H1 (cell line): ENCODE results near the gene POLR3GL. TPM values are rescaled to one million over a fixed set of nuclear protein-coding genes. Genes with fewer than 3 reads are reported as not detected.

Experiments used
- CTCF ChIA-PET: fragments of 300-600 bp; sonication (Branson Sonifier 250); formaldehyde crosslinking; loops from one replicate; lab custom pipeline; 2021; ENCODE audit not compliant: partially characterized antibody; lab: Charles Lee
- POLR2A ChIA-PET: fragments of 300-600 bp; sonication (Branson Sonifier 250); formaldehyde crosslinking; loops from one replicate; lab custom pipeline; 2021; ENCODE audit warnings: inconsistent platforms; ENCODE audit not compliant: partially characterized antibody; lab: Charles Lee
- DNase-seq, 2 experiments: peaks; one replicate each; pipeline versions ENCODE4 v3.0.0 to v3.0.0-alpha.2; 2010 to 2022; ENCODE audit warnings: low spot score in 2 of 2, low read depth in 1 of 2, mixed read lengths in 1 of 2
- FAIRE-seq: peaks from 2 replicates; lab custom pipeline; 2011; peaks lifted over from hg19 to GRCh38; lab: Jason Lieb, UNC
- H2AFZ ChIP-seq: 2 replicates; pipeline ENCODE4 v1.8.1; 2012; ENCODE audit warnings: low read length, inconsistent platforms
- H2AK5ac ChIP-seq: 2 replicates; pipeline ENCODE4 v1.6.1; 2013; ENCODE audit warnings: low read depth, low read length
- H2BK120ac ChIP-seq: replicated peaks from 2 replicates; pipeline ENCODE3; 2013; ENCODE audit warnings: low read depth, low read length, inconsistent platforms
- H2BK12ac ChIP-seq: 2 replicates; pipeline ENCODE4 v1.6.1; 2013; ENCODE audit warnings: low read depth, low read length
- H2BK15ac ChIP-seq: 2 replicates; pipeline ENCODE4 v1.6.1; 2013; ENCODE audit warnings: low read length
- H2BK20ac ChIP-seq: 2 replicates; pipeline ENCODE4 v1.6.1; 2013; ENCODE audit warnings: low read length
- H2BK5ac ChIP-seq: 2 replicates; pipeline ENCODE4 v1.6.1; 2013; ENCODE audit warnings: low read depth, low read length
- H3K14ac ChIP-seq: 2 replicates; pipeline ENCODE4 v1.6.1; 2013; ENCODE audit warnings: inconsistent platforms; ENCODE audit not compliant: insufficient read length
- H3K18ac ChIP-seq: 2 replicates; pipeline ENCODE4 v1.6.1; 2013; ENCODE audit warnings: low read length; ENCODE audit errors: extremely low read depth
- H3K23ac ChIP-seq: 2 replicates; pipeline ENCODE4 v1.6.1; 2013; ENCODE audit warnings: inconsistent platforms; ENCODE audit not compliant: insufficient read length
- H3K23me2 ChIP-seq: 2 replicates; pipeline ENCODE4 v1.6.1; 2013; ENCODE audit warnings: low read depth, low read length
- H3K27ac ChIP-seq: 2 replicates; pipeline ENCODE4 v1.6.1; 2011; ENCODE audit warnings: low read depth, low read length, inconsistent platforms
- H3K27me3 ChIP-seq, 4 experiments: replicated peaks in 1 of 4; 1 replicate in 1 of 4; 2 replicates in 3 of 4; pipeline versions ENCODE4 v1.6.1 to v1.8.1; 2011 to 2013; ENCODE audit warnings: low read length in 3 of 4, mild to moderate bottlenecking in 3 of 4, inconsistent platforms in 2 of 4, mixed read lengths in 2 of 4, moderate library complexity in 1 of 4; ENCODE audit not compliant: control insufficient read depth in 3 of 4, insufficient read depth in 3 of 4; ENCODE audit errors: extremely low read depth in 1 of 4
- H3K36me3 ChIP-seq, 4 experiments: 2 replicates each; pipeline versions ENCODE4 v1.6.1 to v1.8.1; 2011 to 2013; ENCODE audit warnings: mild to moderate bottlenecking in 4 of 4, low read length in 3 of 4, moderate library complexity in 2 of 4, control low read depth in 1 of 4, inconsistent platforms in 1 of 4; ENCODE audit not compliant: insufficient read depth in 4 of 4, control insufficient read depth in 2 of 4
- H3K4ac ChIP-seq: replicated peaks from 2 replicates; pipeline ENCODE3; 2013; ENCODE audit warnings: low read length, low read depth, mixed read lengths, inconsistent platforms; ENCODE audit not compliant: insufficient read length
- H3K4me1 ChIP-seq, 4 experiments: replicated peaks in 1 of 4; 1 replicate in 1 of 4; 2 replicates in 3 of 4; pipeline versions ENCODE4 v1.6.1 to v1.8.1; 2011 to 2013; ENCODE audit warnings: low read length in 3 of 4, inconsistent platforms in 2 of 4, mixed read lengths in 1 of 4; ENCODE audit not compliant: insufficient read depth in 4 of 4, control insufficient read depth in 3 of 4
- H3K4me2 ChIP-seq, 2 experiments: 2 replicates each; pipeline versions ENCODE4 v1.6.1 to v1.8.1; 2011 to 2013; ENCODE audit warnings: low read depth in 2 of 2, low read length in 2 of 2, control low read depth in 1 of 2, inconsistent platforms in 1 of 2, mild to moderate bottlenecking in 1 of 2; ENCODE audit not compliant: insufficient read depth in 1 of 2
- H3K4me3 ChIP-seq, 4 experiments: fragments of 200-600, 300-600 bp in 1 of 4; sonication (generic), shearing (Covaris generic), sonication (Bioruptor Twin) in 1 of 4; 2 replicates each; pipeline versions ENCODE4 v1.5.1 to v1.8.1; 2011 to 2016; ENCODE audit warnings: low read length in 4 of 4, low read depth in 3 of 4, control low read depth in 2 of 4, inconsistent platforms in 2 of 4, mild to moderate bottlenecking in 2 of 4, mixed read lengths in 1 of 4, moderate library complexity in 1 of 4; ENCODE audit not compliant: insufficient read depth in 2 of 4; ENCODE audit errors: extremely low read depth in 1 of 4
- H3K56ac ChIP-seq: replicated peaks from 2 replicates; pipeline ENCODE3; 2013; ENCODE audit warnings: low read depth, mild to moderate bottlenecking, mixed read lengths, low read length, inconsistent platforms; ENCODE audit not compliant: insufficient read length
- H3K79me1 ChIP-seq: 2 replicates; pipeline ENCODE4 v1.6.1; 2013; ENCODE audit warnings: low read depth, low read length, control low read depth
- H3K79me2 ChIP-seq, 2 experiments: 2 replicates each; pipeline versions ENCODE4 v1.6.1 to v1.8.1; 2012 to 2013; ENCODE audit warnings: low read length in 2 of 2, mild to moderate bottlenecking in 2 of 2, inconsistent platforms in 1 of 2; ENCODE audit not compliant: insufficient read depth in 2 of 2, control insufficient read depth in 1 of 2
- H3K9ac ChIP-seq, 4 experiments: replicated peaks in 1 of 4; 1 replicate in 1 of 4; 2 replicates in 3 of 4; pipeline versions ENCODE4 v1.6.1 to v1.8.1; 2011 to 2013; ENCODE audit warnings: low read depth in 3 of 4, low read length in 3 of 4, control low read depth in 2 of 4, mild to moderate bottlenecking in 2 of 4, moderate library complexity in 2 of 4, inconsistent platforms in 1 of 4; ENCODE audit errors: extremely low read depth in 1 of 4
- H3K9me3 ChIP-seq, 2 experiments: 2 replicates each; pipeline versions ENCODE4 v1.6.1 to v1.8.1; 2012 to 2013; ENCODE audit warnings: mild to moderate bottlenecking in 2 of 2, moderate library complexity in 2 of 2, control low read depth in 1 of 2, inconsistent platforms in 1 of 2, low read depth in 1 of 2, low read length in 1 of 2, mixed read lengths in 1 of 2; ENCODE audit not compliant: insufficient read depth in 2 of 2
- H4K20me1 ChIP-seq, 2 experiments: replicated peaks in 1 of 2; 2 replicates each; pipeline versions ENCODE3 to v1.8.1; 2011 to 2013; ENCODE audit warnings: inconsistent platforms in 2 of 2, low read length in 2 of 2, mild to moderate bottlenecking in 1 of 2; ENCODE audit not compliant: insufficient read depth in 2 of 2, control insufficient read depth in 1 of 2
- H4K5ac ChIP-seq: 2 replicates; pipeline ENCODE4 v1.6.1; 2013; ENCODE audit warnings: low read length, low read depth, mixed read lengths, inconsistent platforms; ENCODE audit not compliant: insufficient read length
- H4K8ac ChIP-seq: 2 replicates; pipeline ENCODE4 v1.8.0; 2013; ENCODE audit warnings: mild to moderate bottlenecking, moderate library complexity, low read length, inconsistent platforms; ENCODE audit not compliant: insufficient read depth; ENCODE audit errors: extremely low read depth
- H4K91ac ChIP-seq: replicated peaks from 2 replicates; pipeline ENCODE3; 2013; ENCODE audit warnings: low read length, mixed read lengths, inconsistent platforms; ENCODE audit not compliant: insufficient read length
- CREB1 ChIP-seq: IDR thresholded peaks from 2 replicates; pipeline ENCODE4 v1.6.1; 2012; ENCODE audit warnings: inconsistent platforms
- GABPA ChIP-seq: IDR thresholded peaks from 2 replicates; pipeline ENCODE4 v1.6.1; 2011; ENCODE audit warnings: mild to moderate bottlenecking, low read length, moderate library complexity, borderline replicate concordance; ENCODE audit not compliant: insufficient read depth
- JUN ChIP-seq: IDR thresholded peaks from 2 replicates; pipeline ENCODE4 v1.6.1; 2011; ENCODE audit warnings: low read depth, mild to moderate bottlenecking, improper control_type of control experiment, low read length
- NRF1 ChIP-seq: IDR thresholded peaks from 2 replicates; pipeline ENCODE4 v1.6.1; 2011; ENCODE audit warnings: mild to moderate bottlenecking, low read depth, low read length, improper control_type of control experiment
- PHF8 ChIP-seq: fragments of 200-600 bp; sonication (generic); conservative IDR thresholded peaks from 2 replicates; pipeline ENCODE4 v1.7.1; 2012; ENCODE audit warnings: low read depth, mild to moderate bottlenecking, inconsistent platforms, low read length, moderate library complexity
- RNF2 ChIP-seq: fragments of 200-900, 300-1000 bp; sonication (generic); IDR thresholded peaks from 2 replicates; pipeline ENCODE4 v1.7.1; 2016; ENCODE audit warnings: borderline replicate concordance, low read depth, mild to moderate bottlenecking, antibody characterized with exemption, low read length; ENCODE audit not compliant: poor library complexity, severe bottlenecking; ENCODE audit errors: missing control alignments
- SIN3A ChIP-seq, 2 experiments: IDR thresholded peaks in 1 of 2; conservative IDR thresholded peaks in 1 of 2; 2 replicates each; pipeline ENCODE4 v1.6.1; 2011 to 2012; ENCODE audit warnings: low read length in 2 of 2, improper control_type of control experiment in 1 of 2, low read depth in 1 of 2, mild to moderate bottlenecking in 1 of 2
- ZNF274 ChIP-seq: IDR thresholded peaks from 2 replicates; pipeline ENCODE4 v1.7.0; 2012; ENCODE audit warnings: low read length, borderline replicate concordance; ENCODE audit errors: extremely low read depth
- WGBS, 2 experiments: shearing (Covaris generic) in 1 of 2; methylation state at CpG; one replicate each; pipeline versions ENCODE4 v1.1.6 to v1.1.7; 2013 to 2015; ENCODE audit warnings: low lambda C conversion rate in 2 of 2, mixed read lengths in 2 of 2, inconsistent platforms in 1 of 2, low coverage in 1 of 2, missing lambda C conversion rate in 1 of 2; ENCODE audit not compliant: insufficient replicate concordance in 2 of 2, insufficient coverage in 1 of 2, insufficient read length in 1 of 2; ENCODE audit errors: extremely low coverage in 1 of 2, missing lambda C conversion rate in 1 of 2; 5-methylcytosine and 5-hydroxymethylcytosine counted together
- polyA plus RNA-seq, 7 experiments: library from polyadenylated mRNA; depleted of rRNA in 3 of 7; stranded (reverse) in 5 of 7; unstranded in 2 of 7; fragments of >200 nt in 5 of 7; fragments of 200-250 nt in 2 of 7; gene quantifications; 1 replicate in 5 of 7; 2 replicates in 1 of 7; 4 replicates in 1 of 7; pipeline versions ENCODE4 v1.2.1 to v1.2.3, GENCODE V29; 2011 to 2013; ENCODE audit warnings: missing spikeins in 2 of 7, mixed read lengths in 2 of 7
- total RNA-seq: library from RNA; stranded (reverse); fragmentation: NEBNext Ultra II Directional; extraction: Animal tissue kit (Norgen Biotek cat#: 25700); gene quantifications from 2 replicates; pipeline ENCODE4 v1.2.1, GENCODE V29; 2021

The POLR3GL gene
- total and polyA plus RNA-seq, 2 of the 8 experiments (the other 6 are each of a cell fraction or from before 2014, with no cell fraction given): 3.1 to 3.9 TPM

DNA sequence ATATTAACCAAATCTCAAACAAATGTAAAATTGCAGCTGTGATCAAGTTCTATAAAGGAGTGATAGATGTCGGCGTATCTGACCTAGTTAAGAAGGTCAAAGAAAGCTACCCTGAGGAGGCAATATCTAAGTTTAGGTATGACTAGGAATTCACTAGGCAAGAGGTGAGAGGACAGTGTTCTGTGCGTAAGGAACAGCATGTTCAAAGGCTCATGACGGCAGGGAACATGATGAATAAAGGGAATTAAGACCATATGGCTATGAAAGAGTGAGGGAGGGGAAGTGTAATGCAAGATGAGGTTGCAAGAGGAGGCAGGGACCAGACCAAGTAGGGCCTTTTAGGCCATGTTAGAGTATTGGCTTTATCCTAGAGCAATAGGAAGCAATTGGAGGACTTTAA, 15.3 kb upstream of the POLR3GL start:
- Histone ChIP-seq H3K27me3 (no peaks in the 10 kb centered on the region), H4K20me1 (no peaks in the 10 kb centered on the region), H4K5ac (no peak overlapping the region), H3K9me3 (no peaks in the 10 kb centered on the region), H2AFZ (no peak overlapping the region), H3K4ac (no peak overlapping the region), H3K36me3 (no peaks in the 10 kb centered on the region), H4K91ac (no peak overlapping the region), H2BK12ac (no peak overlapping the region), H2BK15ac (no peak overlapping the region), H3K4me2 (no peak overlapping the region), H3K14ac (no peak overlapping the region)
- POLR2A ChIA-PET: interaction anchor here (0.7 to 1.3 kb wide), 3 partner anchors 8 to 30 kb away, joined by 3 to 5 read pairs (median 3); no protein-coding TSS in a partner anchor
- no peak for TF ChIP-seq GABPA
- TF ChIP-seq CREB1: no peak
- no peak for TF ChIP-seq RNF2
- no peak for TF ChIP-seq ZNF274
- no peak for TF ChIP-seq JUN
- TF ChIP-seq NRF1: no peak
- TF ChIP-seq SIN3A (conservative IDR thresholded peaks at IDR 0.05 in 1 of 2, IDR thresholded peaks at IDR 0.05 in 1 of 2; ENCODE audit: low read depth in 1 of 2, low read length in 2 of 2): no peak
- TF ChIP-seq PHF8: no peak
- TF ChIP-seq, all 59 proteins: peak for 0
- Histone ChIP-seq H3K9ac (no peak overlapping the region), H3K79me1 (no peaks in the 10 kb centered on the region), H3K4me3 (no peak overlapping the region), H3K27ac (no peak overlapping the region), H3K56ac (no peak overlapping the region), H3K18ac (no peak overlapping the region), H4K8ac (no peak overlapping the region), H3K23ac (no peak overlapping the region), H3K23me2 (no peaks in the 10 kb centered on the region), H2AK5ac (no peak overlapping the region), H3K4me1 (peaks cover 0 to 8% (median 2%) of the 10 kb centered on the region in 4 experiments; a peak in 4 of 7 replicates), H2BK20ac (no peak overlapping the region), H2BK5ac (no peak overlapping the region), H2BK120ac (no peak overlapping the region), H3K79me2 (no peaks in the 10 kb centered on the region)
- FAIRE-seq (no peak), DNase-seq (no peak)
- 86% methylated on average over 4 of the region's 4 CpGs; no CpG with 5 or more reads in 1 of the 2 experiments for WGBS, 2 experiments
- CTCF ChIA-PET: interaction anchor here (1.0 to 1.7 kb wide), 4 partner anchors 9 to 30 kb away, joined by 3 to 5 read pairs (median 3); partner anchors contain the start of gene RBM8A
